ENCODE data around the gene PLA2G4E. TPM values are rescaled to one million over a fixed set of nuclear protein-coding genes. Genes with fewer than 3 reads are reported as not detected.

PLA2G4E gene
- total and polyA plus RNA-seq, 2 of the 13 experiments (the other 11 are each of a cell fraction or from before 2014, with no cell fraction given): not detected

GRCh38 chr15:42009474-42009873, 11.4 kb downstream of the PLA2G4E start:
- ChIA-PET POLR2A (no interaction called here), CTCF (ENCODE audit: low intra/inter-chr PET ratio, low total read pairs) (no interaction called here)
- H3K4me1 ChIP-seq (ENCODE audit: insufficient read depth, low read length): peaks cover 9% of the 10 kb centered on the region
- H3K27me3 ChIP-seq (ENCODE audit: control insufficient read depth in 1 of 2, insufficient read depth in 2 of 2, low read length in 2 of 2): peaks cover 6 to 15% of the 10 kb centered on the region in 2 experiments; a peak in 4 of 5 replicates
- FAIRE-seq (no peak), ATAC-seq (no peak), DNase-seq (ENCODE audit: low spot score) (no peak)
- 65% methylated on average over 5 of the region's 5 CpGs for WGBS (ENCODE audit: low lambda C conversion rate)
- no peak overlapping the region for H2AFZ ChIP-seq (ENCODE audit: low read length)
- no peak overlapping the region for H3K4me2 ChIP-seq (ENCODE audit: low read depth, low read length)
- no peaks in the 10 kb centered on the region for H3K36me3 ChIP-seq (replicated peaks in 1 of 2; ENCODE audit: control insufficient read depth in 1 of 2, insufficient read depth in 2 of 2, low read length in 2 of 2)
- no peaks in the 10 kb centered on the region for H4K20me1 ChIP-seq (ENCODE audit: insufficient read depth, low read length)
- H3K9ac ChIP-seq (ENCODE audit: insufficient read depth, low read depth, low read length): no peak overlapping the region
- TF ChIP-seq EZH2 (conservative IDR thresholded peaks at IDR 0.05; ENCODE audit: low read depth, low read length): no peak
- no peak for TF ChIP-seq ZNF264 (CRISPR knock-in tag; IDR thresholded peaks at IDR 0.05)
- no peak for TF ChIP-seq PAX8 (CRISPR knock-in tag; IDR thresholded peaks at IDR 0.05; ENCODE audit: borderline replicate concordance)
- no peak for TF ChIP-seq HNRNPH1 (optimal IDR thresholded peaks at IDR 0.05; ENCODE audit: low read depth, low read length)
- no peak for TF ChIP-seq THRA (CRISPR knock-in tag; IDR thresholded peaks at IDR 0.05; ENCODE audit: borderline replicate concordance)
- TF ChIP-seq HOXA5 (CRISPR knock-in tag; IDR thresholded peaks at IDR 0.05): no peak
- no peak for TF ChIP-seq ZNF670 (CRISPR knock-in tag; IDR thresholded peaks at IDR 0.05; ENCODE audit: borderline replicate concordance)
- no peak for TF ChIP-seq RFX1 (IDR thresholded peaks at IDR 0.05)
- no peak for TF ChIP-seq MED1 (CRISPR knock-in tag; IDR thresholded peaks at IDR 0.05)
- no peak for TF ChIP-seq FOXJ3 (CRISPR knock-in tag; IDR thresholded peaks at IDR 0.05; ENCODE audit: borderline replicate concordance)
- TF ChIP-seq HNRNPLL (IDR thresholded peaks at IDR 0.05; ENCODE audit: low read depth, low read length, poor library complexity, severe bottlenecking): no peak
- no peak for TF ChIP-seq CREM (IDR thresholded peaks at IDR 0.05)
- no peak for TF ChIP-seq CREM (CRISPR knock-in tag; IDR thresholded peaks at IDR 0.05)
- TF ChIP-seq FUBP1 (CRISPR knock-in tag; IDR thresholded peaks at IDR 0.05; ENCODE audit: borderline replicate concordance): no peak
- no peak for TF ChIP-seq HDAC1 (CRISPR knock-in tag; IDR thresholded peaks at IDR 0.05)
- no peak for TF ChIP-seq ZNF253 (CRISPR knock-in tag; IDR thresholded peaks at IDR 0.05; ENCODE audit: borderline replicate concordance)
- TF ChIP-seq GTF3A (CRISPR knock-in tag; conservative IDR thresholded peaks at IDR 0.05): no peak
- no peak for TF ChIP-seq ATF2 (CRISPR knock-in tag; IDR thresholded peaks at IDR 0.05)
- no peak for TF ChIP-seq ZNF7 (CRISPR knock-in tag; IDR thresholded peaks at IDR 0.05)
- no peak for TF ChIP-seq PRPF4 (IDR thresholded peaks at IDR 0.05; ENCODE audit: low read depth, low read length, poor library complexity, severe bottlenecking)
- no peak for TF ChIP-seq ZNF691 (CRISPR knock-in tag; IDR thresholded peaks at IDR 0.05; ENCODE audit: borderline replicate concordance, low read depth)
- H3K4me3 ChIP-seq (replicated peaks in 1 of 3; ENCODE audit: insufficient read depth in 1 of 3, low read depth in 2 of 3, low read length in 3 of 3): no peak overlapping the region
- no TSS peak for BruUV-seq (replicated peaks)
- intact Hi-C loops (cut with micrococcal nuclease; ENCODE audit: unreplicated experiment) (no loop called here), in situ Hi-C loops (cut with HindIII; ENCODE audit: extremely low pct_ligation_motif_present, low pct_unique_long_range_greater_than_20kb) (no loop called here)
- H3K79me2 ChIP-seq (ENCODE audit: insufficient read depth, low read length): no peaks in the 10 kb centered on the region
- no peak overlapping the region for H3K27ac ChIP-seq (ENCODE audit: extremely low read length, insufficient read depth, low read length)
- no peaks in the 10 kb centered on the region for H3K9me3 ChIP-seq (ENCODE audit: low read length)

Data from HepG2 (cell line).